ENCODE data around the gene MXD1.

DNA sequence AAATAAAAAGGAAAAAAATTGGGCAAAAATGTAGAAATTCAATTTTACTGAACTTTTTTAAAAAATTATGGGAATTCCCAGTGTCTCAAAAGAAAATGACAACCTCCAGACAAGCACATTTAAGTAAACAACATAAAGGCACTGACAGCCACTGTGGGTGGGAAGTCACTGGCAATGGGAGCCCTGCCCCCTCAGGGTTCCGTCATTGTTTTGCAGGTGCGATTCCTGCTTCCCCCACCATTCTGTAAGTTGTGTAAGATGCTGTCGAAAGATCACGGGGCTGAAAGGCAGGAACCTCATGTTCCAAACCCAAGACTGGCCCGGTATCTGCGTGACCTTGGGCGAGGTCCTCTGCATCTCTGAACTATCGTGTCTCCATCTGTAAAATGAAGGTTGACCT lies 62.3 kb downstream of the MXD1 start:
- TF ChIP-seq POLR2A (conservative IDR thresholded peaks at IDR 0.05): no peak
- TF ChIP-seq SRF (CRISPR knock-in tag; IDR thresholded peaks at IDR 0.05): no peak
- no peak for TF ChIP-seq EP300 (IDR thresholded peaks at IDR 0.05; ENCODE audit: low read length)
- TF ChIP-seq, protein P1, sequence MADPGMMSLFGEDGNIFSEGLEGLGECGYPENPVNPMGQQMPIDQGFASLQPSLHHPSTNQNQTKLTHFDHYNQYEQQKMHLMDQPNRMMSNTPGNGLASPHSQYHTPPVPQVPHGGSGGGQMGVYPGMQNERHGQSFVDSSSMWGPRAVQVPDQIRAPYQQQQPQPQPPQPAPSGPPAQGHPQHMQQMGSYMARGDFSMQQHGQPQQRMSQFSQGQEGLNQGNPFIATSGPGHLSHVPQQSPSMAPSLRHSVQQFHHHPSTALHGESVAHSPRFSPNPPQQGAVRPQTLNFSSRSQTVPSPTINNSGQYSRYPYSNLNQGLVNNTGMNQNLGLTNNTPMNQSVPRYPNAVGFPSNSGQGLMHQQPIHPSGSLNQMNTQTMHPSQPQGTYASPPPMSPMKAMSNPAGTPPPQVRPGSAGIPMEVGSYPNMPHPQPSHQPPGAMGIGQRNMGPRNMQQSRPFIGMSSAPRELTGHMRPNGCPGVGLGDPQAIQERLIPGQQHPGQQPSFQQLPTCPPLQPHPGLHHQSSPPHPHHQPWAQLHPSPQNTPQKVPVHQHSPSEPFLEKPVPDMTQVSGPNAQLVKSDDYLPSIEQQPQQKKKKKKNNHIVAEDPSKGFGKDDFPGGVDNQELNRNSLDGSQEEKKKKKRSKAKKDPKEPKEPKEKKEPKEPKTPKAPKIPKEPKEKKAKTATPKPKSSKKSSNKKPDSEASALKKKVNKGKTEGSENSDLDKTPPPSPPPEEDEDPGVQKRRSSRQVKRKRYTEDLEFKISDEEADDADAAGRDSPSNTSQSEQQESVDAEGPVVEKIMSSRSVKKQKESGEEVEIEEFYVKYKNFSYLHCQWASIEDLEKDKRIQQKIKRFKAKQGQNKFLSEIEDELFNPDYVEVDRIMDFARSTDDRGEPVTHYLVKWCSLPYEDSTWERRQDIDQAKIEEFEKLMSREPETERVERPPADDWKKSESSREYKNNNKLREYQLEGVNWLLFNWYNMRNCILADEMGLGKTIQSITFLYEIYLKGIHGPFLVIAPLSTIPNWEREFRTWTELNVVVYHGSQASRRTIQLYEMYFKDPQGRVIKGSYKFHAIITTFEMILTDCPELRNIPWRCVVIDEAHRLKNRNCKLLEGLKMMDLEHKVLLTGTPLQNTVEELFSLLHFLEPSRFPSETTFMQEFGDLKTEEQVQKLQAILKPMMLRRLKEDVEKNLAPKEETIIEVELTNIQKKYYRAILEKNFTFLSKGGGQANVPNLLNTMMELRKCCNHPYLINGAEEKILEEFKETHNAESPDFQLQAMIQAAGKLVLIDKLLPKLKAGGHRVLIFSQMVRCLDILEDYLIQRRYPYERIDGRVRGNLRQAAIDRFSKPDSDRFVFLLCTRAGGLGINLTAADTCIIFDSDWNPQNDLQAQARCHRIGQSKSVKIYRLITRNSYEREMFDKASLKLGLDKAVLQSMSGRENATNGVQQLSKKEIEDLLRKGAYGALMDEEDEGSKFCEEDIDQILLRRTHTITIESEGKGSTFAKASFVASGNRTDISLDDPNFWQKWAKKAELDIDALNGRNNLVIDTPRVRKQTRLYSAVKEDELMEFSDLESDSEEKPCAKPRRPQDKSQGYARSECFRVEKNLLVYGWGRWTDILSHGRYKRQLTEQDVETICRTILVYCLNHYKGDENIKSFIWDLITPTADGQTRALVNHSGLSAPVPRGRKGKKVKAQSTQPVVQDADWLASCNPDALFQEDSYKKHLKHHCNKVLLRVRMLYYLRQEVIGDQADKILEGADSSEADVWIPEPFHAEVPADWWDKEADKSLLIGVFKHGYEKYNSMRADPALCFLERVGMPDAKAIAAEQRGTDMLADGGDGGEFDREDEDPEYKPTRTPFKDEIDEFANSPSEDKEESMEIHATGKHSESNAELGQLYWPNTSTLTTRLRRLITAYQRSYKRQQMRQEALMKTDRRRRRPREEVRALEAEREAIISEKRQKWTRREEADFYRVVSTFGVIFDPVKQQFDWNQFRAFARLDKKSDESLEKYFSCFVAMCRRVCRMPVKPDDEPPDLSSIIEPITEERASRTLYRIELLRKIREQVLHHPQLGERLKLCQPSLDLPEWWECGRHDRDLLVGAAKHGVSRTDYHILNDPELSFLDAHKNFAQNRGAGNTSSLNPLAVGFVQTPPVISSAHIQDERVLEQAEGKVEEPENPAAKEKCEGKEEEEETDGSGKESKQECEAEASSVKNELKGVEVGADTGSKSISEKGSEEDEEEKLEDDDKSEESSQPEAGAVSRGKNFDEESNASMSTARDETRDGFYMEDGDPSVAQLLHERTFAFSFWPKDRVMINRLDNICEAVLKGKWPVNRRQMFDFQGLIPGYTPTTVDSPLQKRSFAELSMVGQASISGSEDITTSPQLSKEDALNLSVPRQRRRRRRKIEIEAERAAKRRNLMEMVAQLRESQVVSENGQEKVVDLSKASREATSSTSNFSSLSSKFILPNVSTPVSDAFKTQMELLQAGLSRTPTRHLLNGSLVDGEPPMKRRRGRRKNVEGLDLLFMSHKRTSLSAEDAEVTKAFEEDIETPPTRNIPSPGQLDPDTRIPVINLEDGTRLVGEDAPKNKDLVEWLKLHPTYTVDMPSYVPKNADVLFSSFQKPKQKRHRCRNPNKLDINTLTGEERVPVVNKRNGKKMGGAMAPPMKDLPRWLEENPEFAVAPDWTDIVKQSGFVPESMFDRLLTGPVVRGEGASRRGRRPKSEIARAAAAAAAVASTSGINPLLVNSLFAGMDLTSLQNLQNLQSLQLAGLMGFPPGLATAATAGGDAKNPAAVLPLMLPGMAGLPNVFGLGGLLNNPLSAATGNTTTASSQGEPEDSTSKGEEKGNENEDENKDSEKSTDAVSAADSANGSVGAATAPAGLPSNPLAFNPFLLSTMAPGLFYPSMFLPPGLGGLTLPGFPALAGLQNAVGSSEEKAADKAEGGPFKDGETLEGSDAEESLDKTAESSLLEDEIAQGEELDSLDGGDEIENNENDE (IDR thresholded peaks at IDR 0.05; ENCODE audit: low read depth, low read length): no peak
- no peak for TF ChIP-seq HNRNPL (IDR thresholded peaks at IDR 0.05; ENCODE audit: low read depth, low read length)
- TF ChIP-seq ZKSCAN1 (IDR thresholded peaks at IDR 0.05; ENCODE audit: low read depth, low read length): no peak
- TF ChIP-seq HNRNPK (IDR thresholded peaks at IDR 0.05; ENCODE audit: low read depth, low read length, poor library complexity, severe bottlenecking): no peak
- TF ChIP-seq SMARCE1 (IDR thresholded peaks at IDR 0.05): no peak
- TF ChIP-seq TARDBP (IDR thresholded peaks at IDR 0.05): no peak
- TF ChIP-seq BRD4 (IDR thresholded peaks at IDR 0.05): no peak

All from K562 (cell line).